ENCODE data around the gene SGSM1.
"Not testable (repeated sequence)": the region's sequence is repeated elsewhere in the genome, so short reads cannot be mapped to it uniquely, and the experiment has no call there.

Gene SGSM1

GRCh38 chr22:24836282-24836681 lies 30.3 kb downstream of the SGSM1 start:
- DNase-seq (ENCODE audit: low spot score), result no peak

GRCh38 chr22:24837517-24837916 lies 31.5 kb downstream of the SGSM1 start:
- DNase-seq (ENCODE audit: low spot score), result not testable (repeated sequence)

GRCh38 chr22:24841261-24841660 lies 35.2 kb downstream of the SGSM1 start:
- no peak for DNase-seq (ENCODE audit: low spot score)

GRCh38 chr22:24843048-24843447 lies 37.0 kb downstream of the SGSM1 start:
- no peak for DNase-seq (ENCODE audit: low spot score)

- DNase-seq (ENCODE audit: low spot score), result no peak
These were observed 39.3 kb downstream of the SGSM1 start for GRCh38 chr22:24845041-24845898.

GRCh38 chr22:24847490-24847889 lies 41.5 kb downstream of the SGSM1 start:
- no peak for DNase-seq (ENCODE audit: low spot score)

- DNase-seq (ENCODE audit: low spot score), result no peak
These were observed 42.7 kb downstream of the SGSM1 start for GRCh38 chr22:24848559-24849168.

GRCh38 chr22:24855794-24856193 lies 49.8 kb downstream of the SGSM1 start:
- no peak for DNase-seq (ENCODE audit: low spot score)

GRCh38 chr22:24857576-24857975 lies 51.6 kb downstream of the SGSM1 start:
- no peak for DNase-seq (ENCODE audit: low spot score)

GRCh38 chr22:24859587-24859986 lies 53.6 kb downstream of the SGSM1 start:
- no peak for DNase-seq (ENCODE audit: low spot score)

- no peak for DNase-seq (ENCODE audit: low spot score)
These were observed 59.5 kb downstream of the SGSM1 start for GRCh38 chr22:24865508-24865907.

GRCh38 chr22:24867323-24868022 lies 61.5 kb downstream of the SGSM1 start:
- DNase-seq (ENCODE audit: low spot score), result no peak

GRCh38 chr22:24868979-24869378 lies 63.0 kb downstream of the SGSM1 start:
- no peak for DNase-seq (ENCODE audit: low spot score)

GRCh38 chr22:24871611-24872205 lies 65.7 kb downstream of the SGSM1 start:
- no peak for DNase-seq (ENCODE audit: low spot score)

- DNase-seq (ENCODE audit: low spot score), result no peak
These were observed 67.2 kb downstream of the SGSM1 start for GRCh38 chr22:24873226-24873625.

- DNase-seq (ENCODE audit: low spot score), result no peak
These were observed 70.0 kb downstream of the SGSM1 start for GRCh38 chr22:24875862-24876506.

- DNase-seq (ENCODE audit: low spot score), result no peak
These were observed 70.7 kb downstream of the SGSM1 start for GRCh38 chr22:24876700-24877099.

GRCh38 chr22:24878969-24879368 lies 73.0 kb downstream of the SGSM1 start:
- DNase-seq (ENCODE audit: low spot score), result no peak

- no peak for DNase-seq (ENCODE audit: low spot score)
These were observed 77.4 kb downstream of the SGSM1 start for GRCh38 chr22:24883432-24883831.

- DNase-seq (ENCODE audit: low spot score), result no peak
These were observed 81.2 kb downstream of the SGSM1 start for GRCh38 chr22:24887260-24887659.

GRCh38 chr22:24893341-24894070 lies 87.5 kb downstream of the SGSM1 start:
- no peak for DNase-seq (ENCODE audit: low spot score)
